ENCODE results near the gene FAF1. TPM values are rescaled to one million over a fixed set of nuclear protein-coding genes. Genes with fewer than 3 reads are reported as not detected.
"Not testable (repeated sequence)": the region's sequence is repeated elsewhere in the genome, so short reads cannot be mapped to it uniquely, and the experiment has no call there.

FAF1 gene
- total and polyA plus RNA-seq, 4 donors = 8.6 to 45.0 (median 18.2) TPM

GRCh38 chr1:50829014-50829958, 130.8 kb downstream of the FAF1 start:
- Histone ChIP-seq H3K4me1 (ENCODE audit: control insufficient read depth in 4 of 4, insufficient read depth in 4 of 4, low read length in 3 of 4) (peaks cover 8 to 15% (median 10%) of the 10 kb centered on the region in 4 donors), H3K27me3 (ENCODE audit: control insufficient read depth in 4 of 4, insufficient read depth in 4 of 4, low read length in 3 of 4) (no peaks in the 10 kb centered on the region), H3K9ac (ENCODE audit: low read depth in 1 of 2, low read length in 2 of 2) (no peak overlapping the region), H3K36me3 (ENCODE audit: control insufficient read depth in 4 of 4, insufficient read depth in 3 of 4, low read depth in 1 of 4, low read length in 3 of 4) (no peaks in the 10 kb centered on the region), H3K27ac (ENCODE audit: low read depth in 1 of 2, low read length in 2 of 2) (peak overlapping the region in 1 of 2 donors; percentile 38), H3K4me3 (ENCODE audit: low read depth in 1 of 3, low read length in 3 of 3) (no peak overlapping the region), H3K9me3 (ENCODE audit: control insufficient read depth in 4 of 4, low read length in 3 of 4) (no peaks in the 10 kb centered on the region)
- DNase-seq (ENCODE audit: low spot score) = no peak
- WGBS = 16% methylated on average over 1 of the region's 1 CpG
- TF ChIP-seq HNF4A (conservative IDR thresholded peaks at IDR 0.05) = peak in 1 of 2 donors; percentile 22
- peak; percentile 45 for TF ChIP-seq NR2F2 (IDR thresholded peaks at IDR 0.05)
- TF ChIP-seq JUND (IDR thresholded peaks at IDR 0.05) = no peak
- TF ChIP-seq SP1 (IDR thresholded peaks at IDR 0.05) = peak; percentile 25

- no peak for DNase-seq (ENCODE audit: low spot score)
- no peak overlapping the region for H3K4me3 ChIP-seq (ENCODE audit: low read depth in 1 of 3, low read length in 3 of 3)
- peaks cover 6 to 12% (median 10%) of the 10 kb centered on the region in 4 donors for H3K4me1 ChIP-seq (ENCODE audit: control insufficient read depth in 4 of 4, insufficient read depth in 4 of 4, low read length in 3 of 4)
- TF ChIP-seq ZBTB33 (IDR thresholded peaks at IDR 0.05) (no peak), HNF4G (IDR thresholded peaks at IDR 0.05) (no peak), JUND (IDR thresholded peaks at IDR 0.05) (no peak)
- H3K9me3 ChIP-seq (ENCODE audit: control insufficient read depth in 4 of 4, low read length in 3 of 4) = no peaks in the 10 kb centered on the region
- WGBS = 93% methylated on average over 4 of the region's 4 CpGs
- H3K27me3 ChIP-seq (ENCODE audit: control insufficient read depth in 4 of 4, insufficient read depth in 4 of 4, low read length in 3 of 4) = no peaks in the 10 kb centered on the region
- H3K27ac ChIP-seq (ENCODE audit: low read depth in 1 of 2, low read length in 2 of 2) = no peak overlapping the region
- no peaks in the 10 kb centered on the region for H3K36me3 ChIP-seq (ENCODE audit: control insufficient read depth in 4 of 4, insufficient read depth in 3 of 4, low read depth in 1 of 4, low read length in 3 of 4)
- H3K9ac ChIP-seq (ENCODE audit: low read depth in 1 of 2, low read length in 2 of 2) = no peak overlapping the region
These were observed 132.5 kb downstream of the FAF1 start for GRCh38 chr1:50827546-50827945.

GRCh38 chr1:50826792-50827191, 133.3 kb downstream of the FAF1 start:
- H3K27ac ChIP-seq (ENCODE audit: low read depth in 1 of 2, low read length in 2 of 2); H3K4me3 ChIP-seq (ENCODE audit: low read depth in 1 of 3, low read length in 3 of 3); H3K9ac ChIP-seq (ENCODE audit: low read depth in 1 of 2, low read length in 2 of 2); H3K9me3 ChIP-seq (ENCODE audit: control insufficient read depth in 4 of 4, low read length in 3 of 4); DNase-seq (ENCODE audit: low spot score); H3K27me3 ChIP-seq (ENCODE audit: control insufficient read depth in 4 of 4, insufficient read depth in 4 of 4, low read length in 3 of 4); H3K36me3 ChIP-seq (ENCODE audit: control insufficient read depth in 4 of 4, insufficient read depth in 3 of 4, low read depth in 1 of 4, low read length in 3 of 4): not testable (repeated sequence)
- H3K4me1 ChIP-seq (ENCODE audit: control insufficient read depth in 4 of 4, insufficient read depth in 4 of 4, low read length in 3 of 4) = peaks cover 6 to 14% (median 10%) of the 10 kb centered on the region in 4 donors
- WGBS = 98% methylated on average over 21 of the region's 21 CpGs

- DNase-seq (ENCODE audit: low spot score) = no peak
- 92% methylated on average over 3 of the region's 3 CpGs for WGBS
- Histone ChIP-seq H3K27ac (ENCODE audit: low read depth in 1 of 2, low read length in 2 of 2) (no peak overlapping the region), H3K9me3 (ENCODE audit: control insufficient read depth in 4 of 4, low read length in 3 of 4) (no peaks in the 10 kb centered on the region), H3K9ac (ENCODE audit: low read depth in 1 of 2, low read length in 2 of 2) (no peak overlapping the region), H3K4me1 (ENCODE audit: control insufficient read depth in 4 of 4, insufficient read depth in 4 of 4, low read length in 3 of 4) (peaks cover 0 to 2% (median 0%) of the 10 kb centered on the region in 4 donors), H3K27me3 (ENCODE audit: control insufficient read depth in 4 of 4, insufficient read depth in 4 of 4, low read length in 3 of 4) (no peaks in the 10 kb centered on the region), H3K36me3 (ENCODE audit: control insufficient read depth in 4 of 4, insufficient read depth in 3 of 4, low read depth in 1 of 4, low read length in 3 of 4) (no peaks in the 10 kb centered on the region), H3K4me3 (ENCODE audit: low read depth in 1 of 3, low read length in 3 of 3) (no peak overlapping the region)
- TF ChIP-seq HNF4A (conservative IDR thresholded peaks at IDR 0.05) (peak in 1 of 2 donors; percentile 7), GABPA (IDR thresholded peaks at IDR 0.05 in 1 of 2, conservative IDR thresholded peaks at IDR 0.05 in 1 of 2) (no peak)
These were observed 137.9 kb downstream of the FAF1 start for GRCh38 chr1:50822035-50822776.

Data from liver (tissue), 9 donors.